HepG2 (cell line): Measurements from ENCODE around the gene CSTPP1. TPM values are rescaled to one million over a fixed set of nuclear protein-coding genes. Genes with fewer than 3 reads are reported as not detected.

Experiments
- GFI1 ChIP-seq: sonication (generic); formaldehyde crosslinking; IDR thresholded peaks from 2 replicates; pipeline ENCODE4 v1.5.0; 2020; ENCODE audit warnings: missing genetic modification reagents, mild to moderate bottlenecking, borderline replicate concordance
- HHEX ChIP-seq: IDR thresholded peaks from 2 replicates; pipeline ENCODE4 v1.6.1; 2016; ENCODE audit warnings: control low read depth
- SKI ChIP-seq: fragments of 450-650 bp; IDR thresholded peaks from one replicate; pipeline ENCODE4 v1.6.1; 2018; ENCODE audit warnings: mild to moderate bottlenecking; ENCODE audit not compliant: partially characterized antibody
- TEAD3 ChIP-seq: optimal IDR thresholded peaks from 2 replicates; pipeline ENCODE3; 2016; ENCODE audit warnings: borderline replicate concordance
- ZMYM3 ChIP-seq: sonication (generic); formaldehyde crosslinking; IDR thresholded peaks from 2 replicates; pipeline ENCODE4 v1.5.1; 2020; ENCODE audit warnings: mild to moderate bottlenecking, missing genetic modification reagents
- ZNF33B ChIP-seq: sonication (generic); formaldehyde crosslinking; IDR thresholded peaks from 2 replicates; pipeline ENCODE4 v1.5.1; 2020; ENCODE audit warnings: mild to moderate bottlenecking, missing genetic modification reagents
- ZNF558 ChIP-seq: sonication (generic); formaldehyde crosslinking; IDR thresholded peaks from 2 replicates; pipeline ENCODE4 v1.9.0; 2022; ENCODE audit warnings: mild to moderate bottlenecking, missing genetic modification reagents, borderline replicate concordance
- ZNF737 ChIP-seq: sonication (generic); formaldehyde crosslinking; IDR thresholded peaks from 2 replicates; pipeline ENCODE4 v1.5.0; 2020; ENCODE audit warnings: missing genetic modification reagents, mild to moderate bottlenecking, borderline replicate concordance
- polyA plus RNA-seq, 8 experiments: library from polyadenylated mRNA; depleted of rRNA in 3 of 8; stranded (reverse) in 7 of 8; unstranded in 1 of 8; fragments of >200 nt; fragmentation: Illumina TruSeq in 4 of 8; extraction: Trizol in 4 of 8; gene quantifications; 2 replicates each; pipeline versions ENCODE4 v1.2.1 to v1.2.3, GENCODE V29; 2011 to 2016; ENCODE audit warnings: low read depth in 4 of 8, missing spikeins in 1 of 8, mixed read lengths in 1 of 8; ENCODE audit not compliant: insufficient read depth in 1 of 8
- total RNA-seq, 5 experiments: library from RNA; depleted of rRNA; stranded (reverse); fragments of >200 nt; fragmentation: Illumina TruSeq; extraction: Trizol; gene quantifications; 2 replicates each; pipeline ENCODE4 v1.2.3, GENCODE V29; 2016; ENCODE audit warnings: low read depth in 1 of 5
- TF ChIP-seq, protein P1 (sequence below): sonication (generic); formaldehyde crosslinking; IDR thresholded peaks from 2 replicates; pipeline ENCODE4 v1.5.1; 2020; ENCODE audit warnings: missing genetic modification reagents, mild to moderate bottlenecking, borderline replicate concordance
- TF ChIP-seq, protein P2 (sequence below): IDR thresholded peaks from 2 replicates; pipeline ENCODE4 v1.6.1; 2018; ENCODE audit warnings: missing genetic modification reagents
- TF ChIP-seq, protein P3 (sequence below): sonication (generic); formaldehyde crosslinking; conservative IDR thresholded peaks from 2 replicates; pipeline ENCODE4 v1.8.1; 2023; ENCODE audit warnings: missing genetic modification reagents
- TF ChIP-seq, protein P4 (sequence below): sonication (generic); formaldehyde crosslinking; IDR thresholded peaks from 2 replicates; pipeline ENCODE4 v1.4.0; 2020; ENCODE audit warnings: missing genetic modification reagents
- TF ChIP-seq, protein P5 (sequence below): IDR thresholded peaks from 2 replicates; pipeline ENCODE4 v1.6.1; 2012; ENCODE audit warnings: low read depth, low read length, improper control_type of control experiment

Gene CSTPP1
- total and polyA plus RNA-seq, 2 of the 13 experiments (the other 11 are each of a cell fraction or from before 2014, with no cell fraction given) = 12.3 to 14.6 TPM

DNA sequence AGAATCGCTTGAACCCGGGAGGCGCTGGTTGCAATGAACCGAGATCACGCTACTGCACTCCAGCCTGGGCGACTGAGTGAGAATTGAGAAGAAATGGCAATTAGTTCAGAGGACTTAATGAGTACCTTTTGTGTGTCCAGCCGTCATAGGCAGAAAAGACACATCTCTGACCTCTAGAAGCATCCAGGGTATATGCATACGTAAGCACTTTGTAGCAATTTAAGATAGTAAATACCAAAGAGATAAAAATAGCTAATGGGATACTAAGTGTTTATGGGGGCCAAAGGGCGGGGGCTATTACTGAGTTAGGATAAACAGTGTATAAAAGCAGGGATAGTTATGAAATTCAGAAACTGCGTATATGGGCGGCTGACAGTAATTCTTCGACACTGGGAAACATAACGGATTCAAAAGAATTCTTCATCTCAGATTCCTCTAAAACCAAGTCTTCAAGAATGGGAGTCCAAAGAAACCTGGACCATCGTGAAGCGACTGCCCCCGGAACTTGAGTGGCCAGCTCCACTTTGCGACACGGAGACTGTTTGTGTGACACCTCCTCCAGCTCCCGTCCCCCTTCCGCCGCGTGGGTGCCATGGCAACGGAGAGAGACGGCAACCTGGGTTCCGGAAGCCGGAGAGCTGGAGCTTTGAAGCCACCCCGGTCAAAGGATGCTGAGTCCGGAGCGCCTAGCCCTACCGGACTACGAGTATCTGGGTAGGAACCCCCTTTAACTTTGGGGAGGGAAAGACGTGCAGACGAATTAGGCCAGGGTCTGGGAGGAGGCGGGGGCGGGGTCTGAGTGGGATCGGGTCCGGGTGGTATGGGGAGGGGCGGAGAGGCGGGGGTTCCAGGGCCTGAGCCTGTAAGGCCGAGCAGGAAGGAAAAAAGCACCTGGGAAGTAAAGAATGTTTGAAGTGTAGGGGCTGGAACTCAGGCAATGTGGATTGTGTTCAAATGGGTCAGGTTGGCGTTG is at the start of gene CSTPP1 (continued):
- TF ChIP-seq, protein P1, sequence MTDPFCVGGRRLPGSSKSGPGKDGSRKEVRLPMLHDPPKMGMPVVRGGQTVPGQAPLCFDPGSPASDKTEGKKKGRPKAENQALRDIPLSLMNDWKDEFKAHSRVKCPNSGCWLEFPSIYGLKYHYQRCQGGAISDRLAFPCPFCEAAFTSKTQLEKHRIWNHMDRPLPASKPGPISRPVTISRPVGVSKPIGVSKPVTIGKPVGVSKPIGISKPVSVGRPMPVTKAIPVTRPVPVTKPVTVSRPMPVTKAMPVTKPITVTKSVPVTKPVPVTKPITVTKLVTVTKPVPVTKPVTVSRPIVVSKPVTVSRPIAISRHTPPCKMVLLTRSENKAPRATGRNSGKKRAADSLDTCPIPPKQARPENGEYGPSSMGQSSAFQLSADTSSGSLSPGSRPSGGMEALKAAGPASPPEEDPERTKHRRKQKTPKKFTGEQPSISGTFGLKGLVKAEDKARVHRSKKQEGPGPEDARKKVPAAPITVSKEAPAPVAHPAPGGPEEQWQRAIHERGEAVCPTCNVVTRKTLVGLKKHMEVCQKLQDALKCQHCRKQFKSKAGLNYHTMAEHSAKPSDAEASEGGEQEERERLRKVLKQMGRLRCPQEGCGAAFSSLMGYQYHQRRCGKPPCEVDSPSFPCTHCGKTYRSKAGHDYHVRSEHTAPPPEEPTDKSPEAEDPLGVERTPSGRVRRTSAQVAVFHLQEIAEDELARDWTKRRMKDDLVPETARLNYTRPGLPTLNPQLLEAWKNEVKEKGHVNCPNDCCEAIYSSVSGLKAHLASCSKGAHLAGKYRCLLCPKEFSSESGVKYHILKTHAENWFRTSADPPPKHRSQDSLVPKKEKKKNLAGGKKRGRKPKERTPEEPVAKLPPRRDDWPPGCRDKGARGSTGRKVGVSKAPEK (CRISPR knock-in tag) = no peak
- TF ChIP-seq, protein P2, sequence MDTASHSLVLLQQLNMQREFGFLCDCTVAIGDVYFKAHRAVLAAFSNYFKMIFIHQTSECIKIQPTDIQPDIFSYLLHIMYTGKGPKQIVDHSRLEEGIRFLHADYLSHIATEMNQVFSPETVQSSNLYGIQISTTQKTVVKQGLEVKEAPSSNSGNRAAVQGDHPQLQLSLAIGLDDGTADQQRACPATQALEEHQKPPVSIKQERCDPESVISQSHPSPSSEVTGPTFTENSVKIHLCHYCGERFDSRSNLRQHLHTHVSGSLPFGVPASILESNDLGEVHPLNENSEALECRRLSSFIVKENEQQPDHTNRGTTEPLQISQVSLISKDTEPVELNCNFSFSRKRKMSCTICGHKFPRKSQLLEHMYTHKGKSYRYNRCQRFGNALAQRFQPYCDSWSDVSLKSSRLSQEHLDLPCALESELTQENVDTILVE (CRISPR knock-in tag) = peak; percentile 86; the same call in 1 of the 2 replicates
- TF ChIP-seq HHEX (no peak), SKI (no peak), ZNF558 (no peak), ZNF737 (CRISPR knock-in tag) (no peak), ZMYM3 (CRISPR knock-in tag) (peak; percentile 65; the same call in 1 of the 2 replicates), TEAD3 (peak; percentile 33), ZNF33B (no peak), GFI1 (CRISPR knock-in tag) (no peak)
- TF ChIP-seq, protein P3, sequence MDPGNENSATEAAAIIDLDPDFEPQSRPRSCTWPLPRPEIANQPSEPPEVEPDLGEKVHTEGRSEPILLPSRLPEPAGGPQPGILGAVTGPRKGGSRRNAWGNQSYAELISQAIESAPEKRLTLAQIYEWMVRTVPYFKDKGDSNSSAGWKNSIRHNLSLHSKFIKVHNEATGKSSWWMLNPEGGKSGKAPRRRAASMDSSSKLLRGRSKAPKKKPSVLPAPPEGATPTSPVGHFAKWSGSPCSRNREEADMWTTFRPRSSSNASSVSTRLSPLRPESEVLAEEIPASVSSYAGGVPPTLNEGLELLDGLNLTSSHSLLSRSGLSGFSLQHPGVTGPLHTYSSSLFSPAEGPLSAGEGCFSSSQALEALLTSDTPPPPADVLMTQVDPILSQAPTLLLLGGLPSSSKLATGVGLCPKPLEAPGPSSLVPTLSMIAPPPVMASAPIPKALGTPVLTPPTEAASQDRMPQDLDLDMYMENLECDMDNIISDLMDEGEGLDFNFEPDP (CRISPR knock-in tag) = no peak
- TF ChIP-seq, protein P4, sequence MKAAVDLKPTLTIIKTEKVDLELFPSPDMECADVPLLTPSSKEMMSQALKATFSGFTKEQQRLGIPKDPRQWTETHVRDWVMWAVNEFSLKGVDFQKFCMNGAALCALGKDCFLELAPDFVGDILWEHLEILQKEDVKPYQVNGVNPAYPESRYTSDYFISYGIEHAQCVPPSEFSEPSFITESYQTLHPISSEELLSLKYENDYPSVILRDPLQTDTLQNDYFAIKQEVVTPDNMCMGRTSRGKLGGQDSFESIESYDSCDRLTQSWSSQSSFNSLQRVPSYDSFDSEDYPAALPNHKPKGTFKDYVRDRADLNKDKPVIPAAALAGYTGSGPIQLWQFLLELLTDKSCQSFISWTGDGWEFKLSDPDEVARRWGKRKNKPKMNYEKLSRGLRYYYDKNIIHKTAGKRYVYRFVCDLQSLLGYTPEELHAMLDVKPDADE (CRISPR knock-in tag) = no peak
- TF ChIP-seq, protein P5, sequence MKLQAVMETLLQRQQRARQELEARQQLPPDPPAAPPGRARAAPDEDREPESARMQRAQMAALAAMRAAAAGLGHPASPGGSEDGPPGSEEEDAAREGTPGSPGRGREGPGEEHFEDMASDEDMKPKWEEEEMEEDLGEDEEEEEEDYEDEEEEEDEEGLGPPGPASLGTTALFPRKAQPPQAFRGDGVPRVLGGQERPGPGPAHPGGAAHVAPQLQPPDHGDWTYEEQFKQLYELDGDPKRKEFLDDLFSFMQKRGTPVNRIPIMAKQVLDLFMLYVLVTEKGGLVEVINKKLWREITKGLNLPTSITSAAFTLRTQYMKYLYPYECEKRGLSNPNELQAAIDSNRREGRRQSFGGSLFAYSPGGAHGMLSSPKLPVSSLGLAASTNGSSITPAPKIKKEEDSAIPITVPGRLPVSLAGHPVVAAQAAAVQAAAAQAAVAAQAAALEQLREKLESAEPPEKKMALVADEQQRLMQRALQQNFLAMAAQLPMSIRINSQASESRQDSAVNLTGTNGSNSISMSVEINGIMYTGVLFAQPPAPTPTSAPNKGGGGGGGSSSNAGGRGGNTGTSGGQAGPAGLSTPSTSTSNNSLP = no peak
